OCI-LY7 (cell line): ENCODE measurements around the gene DENND10.

Experiments
- EZH2phosphoT487 ChIP-seq: fragments of 200-600 bp; sonication (generic); IDR thresholded peaks from 2 replicates; pipeline ENCODE4 v1.6.1; 2018; ENCODE audit warnings: low read depth, borderline replicate concordance, mild to moderate bottlenecking, mixed run types, antibody characterized with exemption, low read length, moderate library complexity, mixed read lengths
- TF ChIP-seq, protein P1 (sequence below): fragments of 200-600 bp; sonication (generic); conservative IDR thresholded peaks from 2 replicates; pipeline ENCODE4 v1.5.1; 2014; ENCODE audit warnings: mild to moderate bottlenecking, antibody characterized with exemption, low read length, moderate library complexity, mixed read lengths

DNA sequence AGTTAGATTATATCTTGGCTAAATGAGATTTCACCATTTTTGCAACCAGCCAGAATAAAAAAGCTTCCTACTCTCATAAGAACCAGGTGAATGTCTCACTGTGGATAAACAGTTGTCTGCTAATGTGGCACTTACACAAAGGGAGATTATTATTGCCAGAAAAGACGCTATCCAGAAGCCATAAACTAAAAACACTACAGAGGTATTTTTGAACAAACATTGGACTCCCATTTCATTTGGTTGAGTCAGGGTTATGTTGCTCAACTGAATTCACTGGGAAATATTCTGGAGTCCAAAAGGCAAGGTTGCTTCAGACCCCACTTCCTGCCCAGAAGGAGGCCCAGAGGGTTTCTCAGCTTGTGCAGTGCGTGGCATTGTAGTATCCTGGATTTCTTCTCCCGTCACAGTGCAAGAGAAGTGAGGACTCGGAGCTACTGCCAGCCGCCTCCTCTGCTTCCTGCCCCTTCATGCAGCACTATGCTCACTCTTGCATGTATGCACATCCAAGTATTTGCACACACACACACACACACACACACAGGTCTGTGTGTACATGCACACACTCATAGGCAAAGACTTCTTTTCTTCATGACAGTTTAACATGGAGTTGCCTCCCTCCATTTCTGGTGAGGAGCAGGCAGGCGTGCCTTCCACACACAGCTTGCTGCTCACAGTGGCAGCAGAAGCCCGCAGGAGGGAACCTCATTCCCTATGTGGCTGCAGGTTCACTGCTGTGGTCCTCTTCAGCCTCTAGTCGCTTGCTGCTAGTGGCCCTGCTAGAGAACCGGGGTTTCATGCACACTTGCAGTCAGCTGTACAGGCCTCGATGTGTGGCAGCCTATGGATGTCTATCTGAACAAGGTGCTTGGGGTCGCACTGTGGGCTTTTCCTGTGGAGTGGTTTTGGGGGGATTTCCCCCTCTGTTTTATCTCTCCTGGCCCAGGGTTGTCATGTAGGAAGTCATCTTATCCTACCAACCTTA, 10.1 kb downstream of the DENND10 start:
- TF ChIP-seq, protein P1, sequence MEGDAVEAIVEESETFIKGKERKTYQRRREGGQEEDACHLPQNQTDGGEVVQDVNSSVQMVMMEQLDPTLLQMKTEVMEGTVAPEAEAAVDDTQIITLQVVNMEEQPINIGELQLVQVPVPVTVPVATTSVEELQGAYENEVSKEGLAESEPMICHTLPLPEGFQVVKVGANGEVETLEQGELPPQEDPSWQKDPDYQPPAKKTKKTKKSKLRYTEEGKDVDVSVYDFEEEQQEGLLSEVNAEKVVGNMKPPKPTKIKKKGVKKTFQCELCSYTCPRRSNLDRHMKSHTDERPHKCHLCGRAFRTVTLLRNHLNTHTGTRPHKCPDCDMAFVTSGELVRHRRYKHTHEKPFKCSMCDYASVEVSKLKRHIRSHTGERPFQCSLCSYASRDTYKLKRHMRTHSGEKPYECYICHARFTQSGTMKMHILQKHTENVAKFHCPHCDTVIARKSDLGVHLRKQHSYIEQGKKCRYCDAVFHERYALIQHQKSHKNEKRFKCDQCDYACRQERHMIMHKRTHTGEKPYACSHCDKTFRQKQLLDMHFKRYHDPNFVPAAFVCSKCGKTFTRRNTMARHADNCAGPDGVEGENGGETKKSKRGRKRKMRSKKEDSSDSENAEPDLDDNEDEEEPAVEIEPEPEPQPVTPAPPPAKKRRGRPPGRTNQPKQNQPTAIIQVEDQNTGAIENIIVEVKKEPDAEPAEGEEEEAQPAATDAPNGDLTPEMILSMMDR = no peak
- TF ChIP-seq EZH2phosphoT487 = no peak
